Muscle layer of duodenum (tissue), 2 donors: Measurements from ENCODE around the gene KCNK1.
A peak's percentile ranks its signal among the peaks of the same experiment; 100 is the strongest.
"Not testable (repeated sequence)": the region's sequence is repeated elsewhere in the genome, so short reads cannot be mapped to it uniquely, and the experiment has no call there.

Experiments used
- H3K27ac ChIP-seq: one replicate; pipeline ENCODE4 v1.7.0; 2013; ENCODE audit warnings: mild to moderate bottlenecking, low read length
- H3K27me3 ChIP-seq: one replicate; pipeline ENCODE4 v1.7.0; 2013; ENCODE audit warnings: low read depth, mild to moderate bottlenecking, control low read depth, low read length
- H3K36me3 ChIP-seq, 2 donors: one replicate each; pipeline ENCODE4 v1.7.0; 2013; ENCODE audit warnings: low read length in 2 of 2, control low read depth in 1 of 2, mild to moderate bottlenecking in 1 of 2; ENCODE audit not compliant: insufficient read depth in 2 of 2, control insufficient read depth in 1 of 2
- H3K4me1 ChIP-seq, 2 donors: one replicate each; pipeline ENCODE4 v1.7.0; 2013; ENCODE audit warnings: low read length in 2 of 2, mild to moderate bottlenecking in 2 of 2, control low read depth in 1 of 2, moderate library complexity in 1 of 2; ENCODE audit not compliant: insufficient read depth in 2 of 2, control insufficient read depth in 1 of 2
- H3K4me3 ChIP-seq, 2 donors: one replicate each; pipeline ENCODE4 v1.7.0; 2013; ENCODE audit warnings: low read length in 2 of 2, low read depth in 1 of 2, mild to moderate bottlenecking in 1 of 2
- H3K9me3 ChIP-seq, 2 donors: one replicate each; pipeline ENCODE4 v1.7.0; 2013; ENCODE audit warnings: low read length in 2 of 2, control low read depth in 1 of 2, mild to moderate bottlenecking in 1 of 2; ENCODE audit not compliant: control insufficient read depth in 1 of 2
- donor health status: healthy.

KCNK1 gene

DNA sequence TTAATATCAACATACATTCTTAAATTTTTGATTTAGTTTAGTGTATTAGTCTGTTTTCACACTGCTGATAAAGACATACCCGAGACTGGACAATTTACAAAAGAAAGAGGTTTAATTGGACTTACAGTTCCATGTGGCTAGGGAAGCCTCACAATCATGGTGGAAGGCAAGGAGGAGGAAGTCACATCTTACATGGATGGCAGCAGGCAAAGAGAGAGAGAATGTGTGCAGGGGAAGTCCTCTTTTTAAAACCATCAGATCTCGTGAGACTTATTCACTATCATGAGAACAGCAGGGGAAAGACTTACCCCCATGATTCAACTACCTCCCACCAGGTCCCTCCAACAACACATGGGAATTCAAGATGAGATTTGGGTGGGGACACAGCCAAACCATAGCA is 56.5 kb downstream of the KCNK1 start:
- not testable (repeated sequence) for H3K27ac ChIP-seq, H3K36me3 ChIP-seq, H3K27me3 ChIP-seq, H3K4me1 ChIP-seq, H3K4me3 ChIP-seq, H3K9me3 ChIP-seq

DNA sequence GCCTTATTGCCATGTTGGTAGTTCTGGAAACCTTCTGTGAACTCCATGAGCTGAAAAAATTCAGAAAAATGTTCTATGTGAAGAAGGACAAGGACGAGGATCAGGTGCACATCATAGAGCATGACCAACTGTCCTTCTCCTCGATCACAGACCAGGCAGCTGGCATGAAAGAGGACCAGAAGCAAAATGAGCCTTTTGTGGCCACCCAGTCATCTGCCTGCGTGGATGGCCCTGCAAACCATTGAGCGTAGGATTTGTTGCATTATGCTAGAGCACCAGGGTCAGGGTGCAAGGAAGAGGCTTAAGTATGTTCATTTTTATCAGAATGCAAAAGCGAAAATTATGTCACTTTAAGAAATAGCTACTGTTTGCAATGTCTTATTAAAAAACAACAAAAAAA is 57.4 kb downstream of the KCNK1 start:
- no peak overlapping the region for H3K27ac ChIP-seq
- H3K36me3 ChIP-seq = no peaks in the 10 kb centered on the region
- H3K4me1 ChIP-seq = peaks cover 0 to 10% of the 10 kb centered on the region in 2 donors
- H3K9me3 ChIP-seq = peaks cover 0 to 3% of the 10 kb centered on the region in 2 donors
- H3K4me3 ChIP-seq = no peak overlapping the region
- no peaks in the 10 kb centered on the region for H3K27me3 ChIP-seq

DNA sequence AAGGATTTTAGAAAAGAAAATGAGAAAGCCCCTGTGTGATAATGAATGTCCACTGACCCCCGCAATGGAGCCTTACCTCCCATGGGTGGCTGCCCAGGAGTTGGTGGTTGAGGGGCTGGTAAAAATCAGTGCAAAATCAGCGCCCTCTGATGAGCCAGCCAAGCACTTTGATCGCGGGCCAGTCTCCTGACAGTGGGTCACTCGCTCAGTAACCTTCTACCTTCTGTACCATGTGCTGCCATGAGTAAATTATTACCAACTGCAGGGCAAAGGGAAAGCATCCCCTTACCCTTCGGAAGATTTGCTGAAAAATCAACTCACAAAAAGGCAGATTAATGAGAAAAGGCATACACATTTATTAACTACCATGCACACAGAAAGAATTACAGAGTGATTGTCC is 58.8 kb downstream of the KCNK1 start:
- Histone ChIP-seq H3K4me1 (peaks cover 0 to 10% of the 10 kb centered on the region in 2 donors), H3K4me3 (no peak overlapping the region), H3K27ac (peak overlapping the region; percentile 33), H3K36me3 (no peaks in the 10 kb centered on the region), H3K9me3 (peaks cover 0 to 3% of the 10 kb centered on the region in 2 donors), H3K27me3 (no peaks in the 10 kb centered on the region)

DNA sequence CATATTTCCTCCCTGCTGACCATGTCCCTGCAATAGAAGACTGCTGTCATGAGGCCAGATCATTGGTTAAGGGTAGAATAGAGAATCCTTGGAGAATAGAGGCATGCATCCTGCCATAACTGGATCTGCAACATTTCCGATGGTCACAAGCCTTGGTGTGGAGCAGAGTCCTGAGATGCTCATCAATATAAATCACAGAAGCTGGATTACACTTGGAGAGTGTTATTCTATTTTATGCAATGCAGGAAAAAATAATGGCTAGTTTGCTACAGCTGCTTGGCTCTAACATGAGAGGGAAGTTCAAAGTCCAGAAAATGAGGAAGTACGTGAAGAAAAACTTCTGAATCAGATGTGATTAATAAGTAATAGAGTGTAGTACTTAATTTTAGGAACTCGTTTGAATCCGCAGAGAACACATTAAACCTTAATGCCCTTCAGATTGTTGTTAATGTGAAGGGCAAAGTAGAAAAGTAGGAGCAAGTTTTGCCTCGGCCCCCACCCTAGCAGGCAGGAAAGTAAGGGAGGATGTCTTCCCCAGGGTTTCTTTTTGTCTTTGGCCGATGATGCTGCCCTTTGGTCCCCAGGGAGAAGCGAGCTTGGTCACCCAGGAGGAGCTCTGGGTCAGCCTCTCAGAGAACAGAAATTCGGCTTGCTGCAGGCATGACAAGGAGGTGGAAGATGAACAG is 59.5 kb downstream of the KCNK1 start:
- peak overlapping the region; percentile 33 for H3K27ac ChIP-seq
- H3K27me3 ChIP-seq = no peaks in the 10 kb centered on the region
- H3K4me3 ChIP-seq = no peak overlapping the region
- no peaks in the 10 kb centered on the region for H3K36me3 ChIP-seq
- H3K9me3 ChIP-seq = peaks cover 0 to 3% of the 10 kb centered on the region in 2 donors
- H3K4me1 ChIP-seq = peaks cover 0 to 10% of the 10 kb centered on the region in 2 donors

DNA sequence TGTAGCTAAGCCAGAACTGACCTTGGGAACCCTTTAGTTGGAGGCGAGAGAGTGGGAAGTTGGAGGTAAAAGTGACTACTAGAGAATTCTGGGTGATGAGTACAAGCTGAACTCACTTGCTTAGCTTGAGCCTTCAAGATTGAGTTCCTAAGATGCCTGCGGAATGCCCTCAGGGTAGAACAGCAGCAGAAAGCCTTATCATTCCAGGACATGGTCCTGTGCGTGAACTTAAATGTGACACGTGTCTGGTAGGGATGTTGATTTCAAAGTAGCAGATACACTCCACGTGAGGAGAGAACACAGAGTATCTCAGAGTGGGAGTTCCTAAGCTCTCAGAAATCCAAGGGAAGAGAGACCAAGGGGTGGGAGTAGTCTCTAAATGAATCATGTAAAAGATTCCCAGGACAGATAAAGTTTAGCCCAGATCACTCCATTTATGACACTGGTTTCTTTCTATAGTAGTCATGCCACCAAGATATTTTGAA is 60.1 kb downstream of the KCNK1 start:
- H3K27ac ChIP-seq = peak overlapping the region; percentile 33
- H3K4me1 ChIP-seq = peaks cover 0 to 10% of the 10 kb centered on the region in 2 donors
- no peaks in the 10 kb centered on the region for H3K27me3 ChIP-seq
- H3K4me3 ChIP-seq = no peak overlapping the region
- peaks cover 0 to 3% of the 10 kb centered on the region in 2 donors for H3K9me3 ChIP-seq
- H3K36me3 ChIP-seq = no peaks in the 10 kb centered on the region

DNA sequence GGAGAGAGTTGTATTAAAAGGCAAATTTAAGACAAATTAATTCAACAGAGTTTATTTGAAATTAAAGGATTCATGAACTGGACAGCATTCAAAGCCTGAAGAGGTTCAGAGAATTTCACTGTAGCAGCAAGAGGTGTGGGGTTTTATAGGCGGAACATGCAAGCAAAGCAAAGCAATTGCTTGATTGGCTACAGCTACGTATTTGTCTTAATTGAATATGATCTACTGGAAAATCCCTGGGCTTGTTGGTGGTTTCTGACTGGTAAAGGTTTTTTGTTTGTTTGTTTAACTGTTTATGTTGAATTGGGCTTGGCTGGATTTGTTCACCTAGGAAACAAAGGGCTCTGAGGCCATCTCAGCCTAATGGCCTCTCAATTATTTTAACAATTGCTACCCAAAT is 61.5 kb downstream of the KCNK1 start:
- Histone ChIP-seq H3K27ac (no peak overlapping the region), H3K9me3 (peaks cover 0 to 3% of the 10 kb centered on the region in 2 donors), H3K4me3 (no peak overlapping the region), H3K36me3 (no peaks in the 10 kb centered on the region), H3K27me3 (no peaks in the 10 kb centered on the region), H3K4me1 (peaks cover 0 to 10% of the 10 kb centered on the region in 2 donors)

DNA sequence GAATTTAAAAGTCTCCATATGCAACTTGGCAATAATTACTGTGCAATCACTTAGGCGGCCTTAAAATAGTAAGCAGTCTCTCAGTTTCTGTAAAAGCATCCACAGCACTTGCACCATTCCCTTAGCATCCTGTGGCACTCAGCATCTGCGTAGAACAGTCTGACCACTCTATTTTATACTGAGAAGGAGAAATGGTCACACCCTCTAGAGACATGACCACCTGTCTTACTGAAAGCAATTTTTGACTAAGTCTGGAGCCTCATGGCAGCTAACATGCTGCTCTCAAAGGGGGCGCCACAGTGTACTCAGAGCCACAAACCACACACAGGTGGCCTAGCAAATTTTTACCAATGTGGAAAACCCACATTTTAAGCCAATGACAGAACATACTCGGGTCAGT is 62.0 kb downstream of the KCNK1 start:
- no peaks in the 10 kb centered on the region for H3K36me3 ChIP-seq
- H3K4me1 ChIP-seq = peaks cover 0 to 10% of the 10 kb centered on the region in 2 donors
- H3K4me3 ChIP-seq = no peak overlapping the region
- H3K9me3 ChIP-seq = peaks cover 0 to 3% of the 10 kb centered on the region in 2 donors
- H3K27ac ChIP-seq = no peak overlapping the region
- no peaks in the 10 kb centered on the region for H3K27me3 ChIP-seq

DNA sequence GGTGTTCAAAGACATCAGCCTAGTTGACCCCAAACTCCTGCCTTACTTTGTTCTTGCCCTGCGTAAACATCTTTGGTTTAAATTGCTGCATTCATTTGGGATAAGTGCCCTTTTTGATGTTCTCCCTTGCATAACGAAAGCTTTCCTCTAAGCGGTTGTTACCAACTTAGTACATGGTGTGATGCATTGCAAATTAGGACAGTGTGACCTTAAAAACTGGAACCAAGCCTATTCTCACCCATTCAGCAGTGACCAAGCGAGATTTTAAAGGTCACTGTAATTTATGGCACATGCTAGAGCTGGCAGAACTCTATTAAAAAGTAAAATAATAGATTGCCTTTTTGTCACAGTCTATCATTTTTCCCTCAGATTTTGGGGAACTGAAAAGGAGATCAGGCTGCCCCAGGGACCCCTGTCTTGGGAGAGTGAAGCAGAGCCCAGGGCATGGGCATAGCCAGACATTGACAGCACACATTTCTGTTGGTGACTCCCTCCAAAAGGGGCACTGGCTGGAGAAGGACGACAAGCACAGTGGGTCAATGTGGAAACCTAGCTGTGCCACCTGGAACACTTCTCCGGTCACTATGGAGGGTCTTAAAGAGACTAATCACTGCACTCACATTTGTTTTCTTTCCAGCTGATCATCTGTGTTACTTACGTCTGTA is 63.9 kb downstream of the KCNK1 start:
- H3K4me1 ChIP-seq = peaks cover 0 to 10% of the 10 kb centered on the region in 2 donors
- no peak overlapping the region for H3K4me3 ChIP-seq
- no peak overlapping the region for H3K27ac ChIP-seq
- H3K27me3 ChIP-seq = no peaks in the 10 kb centered on the region
- peaks cover 0 to 3% of the 10 kb centered on the region in 2 donors for H3K9me3 ChIP-seq
- H3K36me3 ChIP-seq = no peaks in the 10 kb centered on the region

DNA sequence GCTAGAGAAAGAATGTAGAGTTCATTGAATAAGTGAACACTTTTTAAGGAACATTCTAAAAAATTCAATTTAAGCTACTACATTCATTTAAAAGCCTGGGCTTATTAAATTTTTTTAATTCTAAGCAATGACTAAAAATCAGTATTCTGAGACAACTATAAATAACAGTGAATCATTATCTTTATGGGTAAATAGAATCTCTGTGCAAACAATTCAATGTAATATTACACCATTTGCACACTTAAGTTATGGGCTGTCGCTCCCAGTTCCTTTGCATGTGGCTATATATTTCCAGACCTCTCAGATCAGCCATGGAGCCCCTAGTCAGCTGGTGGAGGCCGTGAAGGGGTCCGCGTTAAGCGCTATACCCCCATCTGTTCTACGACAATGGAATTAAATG is 65.1 kb downstream of the KCNK1 start:
- Histone ChIP-seq H3K4me3 (no peak overlapping the region), H3K27me3 (no peaks in the 10 kb centered on the region), H3K9me3 (peaks cover 0 to 3% of the 10 kb centered on the region in 2 donors), H3K36me3 (no peaks in the 10 kb centered on the region), H3K4me1 (peaks cover 0 to 6% of the 10 kb centered on the region in 2 donors), H3K27ac (no peak overlapping the region)

DNA sequence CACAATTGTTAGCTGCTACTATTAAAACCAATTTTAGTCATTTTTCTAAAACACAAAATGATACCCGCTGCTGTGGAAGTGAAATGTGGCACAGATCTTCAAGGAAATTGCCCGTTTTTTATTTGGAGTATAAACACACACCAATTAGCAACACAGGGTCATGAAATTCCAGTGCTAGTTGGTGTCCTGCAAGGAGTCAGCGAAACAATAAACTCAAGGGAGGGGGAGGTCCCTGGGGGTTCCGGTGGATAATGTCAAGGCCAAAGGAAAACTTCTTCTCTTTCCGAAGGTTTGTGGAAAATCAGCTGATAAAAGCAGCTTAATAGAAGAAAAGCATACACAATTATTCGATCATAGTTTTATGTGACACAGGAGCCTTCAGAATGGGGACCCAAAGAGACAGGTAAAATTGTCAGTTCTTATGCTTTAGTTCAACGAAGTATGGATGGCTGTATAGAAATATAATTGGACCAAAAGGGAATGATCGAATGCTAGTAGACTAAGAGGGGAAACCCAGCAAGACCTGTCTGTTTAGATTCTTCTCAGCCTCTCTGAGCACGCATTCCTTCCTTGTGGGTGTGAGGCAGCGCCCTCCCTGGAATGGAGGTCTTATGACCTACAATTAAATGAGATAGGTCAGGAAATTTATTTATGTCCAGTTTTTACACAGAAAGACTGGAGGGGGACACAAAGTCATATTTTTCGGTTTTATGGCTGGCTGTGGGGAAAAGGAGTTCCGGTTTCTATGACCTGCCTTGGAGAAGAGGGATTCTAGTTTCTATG is 65.9 kb downstream of the KCNK1 start:
- H3K4me3 ChIP-seq = no peak overlapping the region
- peaks cover 0 to 3% of the 10 kb centered on the region in 2 donors for H3K9me3 ChIP-seq
- H3K4me1 ChIP-seq = no peaks in the 10 kb centered on the region
- no peaks in the 10 kb centered on the region for H3K27me3 ChIP-seq
- no peaks in the 10 kb centered on the region for H3K36me3 ChIP-seq
- H3K27ac ChIP-seq = no peak overlapping the region

DNA sequence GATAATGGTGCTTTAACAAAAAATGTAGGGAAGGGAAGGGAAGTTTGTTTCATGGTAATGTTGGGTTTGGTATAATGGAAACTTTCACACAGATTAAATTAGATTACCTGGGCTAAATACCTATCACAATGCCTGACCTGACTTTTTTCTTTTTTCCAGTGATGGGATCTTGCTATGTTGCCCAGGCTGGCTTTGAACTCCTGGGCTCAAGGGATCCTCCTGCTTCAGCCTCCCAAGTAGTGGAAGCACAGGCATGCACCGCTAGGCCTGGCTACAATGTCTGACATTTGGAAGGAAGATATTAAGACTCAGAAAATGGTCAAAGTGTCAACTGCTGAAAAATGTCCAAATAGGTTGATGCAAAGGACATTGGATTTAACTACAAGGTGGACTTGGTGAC is 67.4 kb downstream of the KCNK1 start:
- H3K4me1 ChIP-seq = no peaks in the 10 kb centered on the region
- no peaks in the 10 kb centered on the region for H3K9me3 ChIP-seq
- H3K4me3 ChIP-seq = no peak overlapping the region
- H3K36me3 ChIP-seq = no peaks in the 10 kb centered on the region
- no peak overlapping the region for H3K27ac ChIP-seq
- H3K27me3 ChIP-seq = no peaks in the 10 kb centered on the region
